Measurements from ENCODE around the gene ZNF774. TPM values are rescaled to one million over a fixed set of nuclear protein-coding genes. Genes with fewer than 3 reads are reported as not detected.

Gene ZNF774
- total RNA-seq, 1 experiment from 2014 or later: 1.5 TPM

GRCh38 chr15:90338532-90338931 lies 13.6 kb upstream of the ZNF774 start:
- BruUV-seq (replicated peaks): no TSS peak
- POLR2A ChIA-PET (ENCODE audit: low non-redundant PET): no interaction called here
- H3K27me3 ChIP-seq (replicated peaks; ENCODE audit: insufficient read depth, low read depth, low read length, poor library complexity): no peaks in the 10 kb centered on the region

GRCh38 chr15:90340345-90340744 lies 11.7 kb upstream of the ZNF774 start:
- Histone ChIP-seq H3K4me3 (ENCODE audit: low read depth, low read length, poor library complexity, severe bottlenecking) (no peak overlapping the region), H3K4me1 (ENCODE audit: insufficient read depth, low read length, poor library complexity, severe bottlenecking) (no peaks in the 10 kb centered on the region), H3K27ac (ENCODE audit: low read depth, low read length, poor library complexity, severe bottlenecking) (no peak overlapping the region), H3K36me3 (ENCODE audit: insufficient read depth, low read length, poor library complexity, severe bottlenecking) (no peaks in the 10 kb centered on the region), H3K27me3 (replicated peaks; ENCODE audit: insufficient read depth, low read depth, low read length, poor library complexity) (no peaks in the 10 kb centered on the region), H3K9me3 (ENCODE audit: low read depth, low read length, poor library complexity, severe bottlenecking) (no peaks in the 10 kb centered on the region)
- ChIA-PET CTCF (no interaction called here), POLR2A (ENCODE audit: low non-redundant PET) (no interaction called here)
- intact Hi-C loops (cut with micrococcal nuclease; ENCODE audit: unreplicated experiment): no loop called here
- TF ChIP-seq CTCF (conservative IDR thresholded peaks at IDR 0.05; ENCODE audit: low read depth, low read length) (no peak), EZH2 (IDR thresholded peaks at IDR 0.05; ENCODE audit: borderline replicate concordance, low read depth, low read length, poor library complexity, severe bottlenecking) (no peak)
- DNase-seq (ENCODE audit: low spot score): no peak
- BruUV-seq (replicated peaks): no TSS peak

More at GRCh38 chr15:90338532-90338931, 13.6 kb upstream of the ZNF774 start:
- no peaks in the 10 kb centered on the region for H3K9me3 ChIP-seq (ENCODE audit: low read depth, low read length, poor library complexity, severe bottlenecking)
- H3K36me3 ChIP-seq (ENCODE audit: insufficient read depth, low read length, poor library complexity, severe bottlenecking): no peaks in the 10 kb centered on the region
- CTCF ChIA-PET: no interaction called here
- intact Hi-C loops (cut with micrococcal nuclease; ENCODE audit: unreplicated experiment): no loop called here
- TF ChIP-seq CTCF (conservative IDR thresholded peaks at IDR 0.05; ENCODE audit: low read depth, low read length): no peak
- TF ChIP-seq EZH2 (IDR thresholded peaks at IDR 0.05; ENCODE audit: borderline replicate concordance, low read depth, low read length, poor library complexity, severe bottlenecking): no peak
- no peak overlapping the region for H3K27ac ChIP-seq (ENCODE audit: low read depth, low read length, poor library complexity, severe bottlenecking)
- H3K4me1 ChIP-seq (ENCODE audit: insufficient read depth, low read length, poor library complexity, severe bottlenecking): no peaks in the 10 kb centered on the region
- H3K4me3 ChIP-seq (ENCODE audit: low read depth, low read length, poor library complexity, severe bottlenecking): no peak overlapping the region
- DNase-seq (ENCODE audit: low spot score): no peak

- POLR2A ChIA-PET (ENCODE audit: low non-redundant PET): no interaction called here
- Histone ChIP-seq H3K4me1 (ENCODE audit: insufficient read depth, low read length, poor library complexity, severe bottlenecking) (no peaks in the 10 kb centered on the region), H3K9me3 (ENCODE audit: low read depth, low read length, poor library complexity, severe bottlenecking) (no peaks in the 10 kb centered on the region), H3K36me3 (ENCODE audit: insufficient read depth, low read length, poor library complexity, severe bottlenecking) (no peaks in the 10 kb centered on the region), H3K27me3 (replicated peaks; ENCODE audit: insufficient read depth, low read depth, low read length, poor library complexity) (no peaks in the 10 kb centered on the region), H3K27ac (ENCODE audit: low read depth, low read length, poor library complexity, severe bottlenecking) (no peak overlapping the region), H3K4me3 (ENCODE audit: low read depth, low read length, poor library complexity, severe bottlenecking) (no peak overlapping the region)
- no peak for DNase-seq (ENCODE audit: low spot score)
- TF ChIP-seq CTCF (conservative IDR thresholded peaks at IDR 0.05; ENCODE audit: low read depth, low read length): no peak
- no peak for TF ChIP-seq EZH2 (IDR thresholded peaks at IDR 0.05; ENCODE audit: borderline replicate concordance, low read depth, low read length, poor library complexity, severe bottlenecking)
- intact Hi-C loops (cut with micrococcal nuclease; ENCODE audit: unreplicated experiment): no loop called here
- CTCF ChIA-PET: no interaction called here
- no TSS peak for BruUV-seq (replicated peaks)
These were observed 8.7 kb upstream of the ZNF774 start for GRCh38 chr15:90343302-90343790.

Measured in A673 (cell line).